GM12878 (cell line): Measurements from ENCODE around the gene PCDHGA1. TPM values are rescaled to one million over a fixed set of nuclear protein-coding genes. Genes with fewer than 3 reads are reported as not detected.

Experiments
- ATAC-seq: fragments of 200-7000 bp; cut with Tn5 transposase; 3 replicates; pipeline ENCODE4 v1.9.1; 2020; ENCODE audit warnings: mild to moderate bottlenecking, moderate library complexity
- BruUV-seq: library from RNA; stranded (reverse); fragments of 400-500 nt; replicated peaks from 2 replicates; lab custom pipeline; 2021; lab: Mats Ljungman, UMichigan
- CTCF ChIA-PET: fragments of 300-600 bp; sonication (Branson Sonifier 250); formaldehyde crosslinking; extraction: SDS; loops from one replicate; lab custom pipeline; 2021; ENCODE audit warnings: inconsistent platforms; lab: Yijun Ruan, JAX
- POLR2A ChIA-PET: fragments of 350-600 bp; formaldehyde crosslinking; extraction: SDS; loops from one replicate; lab custom pipeline; 2021; ENCODE audit warnings: inconsistent platforms; lab: Charles Lee
- RAD21 ChIA-PET: fragments of 300-600 bp; sonication (Branson Sonifier 250); formaldehyde crosslinking; loops from one replicate; lab custom pipeline; 2023; ENCODE audit warnings: antibody characterized with exemption; ENCODE audit not compliant: unreplicated experiment; lab: Charles Lee
- SMC1A ChIA-PET: fragments of 300-600 bp; sonication (Branson Sonifier 250); formaldehyde crosslinking; loops from one replicate; lab custom pipeline; 2023; ENCODE audit not compliant: unreplicated experiment, uncharacterized antibody; lab: Charles Lee
- DNase-seq: peaks from one replicate; pipeline ENCODE4 v3.0.0-alpha.2; 2011; ENCODE audit warnings: low read depth, low spot score
- FAIRE-seq: peaks from 3 replicates; lab custom pipeline; 2011; peaks lifted over from hg19 to GRCh38; lab: Jason Lieb, UNC
- H2AFZ ChIP-seq: 2 replicates; pipeline ENCODE4 v1.6.0; 2011; ENCODE audit warnings: low read depth, low read length, control low read depth; ENCODE audit not compliant: control insufficient read depth
- H3K27ac ChIP-seq: 2 replicates; pipeline ENCODE4 v1.5.1; 2011; ENCODE audit warnings: control low read depth; ENCODE audit not compliant: control insufficient read depth, insufficient read depth
- H3K27me3 ChIP-seq, 2 experiments: replicated peaks in 1 of 2; 2 replicates each; pipeline versions ENCODE4 v1.6.0 to v1.6.1; 2011; ENCODE audit warnings: low read length in 1 of 2; ENCODE audit not compliant: control insufficient read depth in 2 of 2, insufficient read depth in 2 of 2
- H3K36me3 ChIP-seq, 2 experiments: 2 replicates each; pipeline ENCODE4 v1.5.1; 2011; ENCODE audit warnings: low read length in 1 of 2; ENCODE audit not compliant: control insufficient read depth in 2 of 2, insufficient read depth in 2 of 2
- H3K4me1 ChIP-seq: 2 replicates; pipeline ENCODE4 v1.6.1; 2011; ENCODE audit warnings: mild to moderate bottlenecking, low read length, moderate library complexity, mixed read lengths; ENCODE audit not compliant: control insufficient read depth, insufficient read depth
- H3K4me2 ChIP-seq: 2 replicates; pipeline ENCODE4 v1.6.0; 2011; ENCODE audit warnings: control low read depth; ENCODE audit not compliant: control insufficient read depth, insufficient read depth
- H3K4me3 ChIP-seq: fragments of 200-600 bp; sonication (generic); 2 replicates; pipeline ENCODE4 v1.5.1; 2016
- H3K79me2 ChIP-seq: 2 replicates; pipeline ENCODE4 v1.6.0; 2011; ENCODE audit warnings: low read length; ENCODE audit not compliant: control insufficient read depth, insufficient read depth
- H3K9ac ChIP-seq: 2 replicates; pipeline ENCODE4 v1.8.0; 2011; ENCODE audit warnings: low read length, control low read depth, mixed read lengths; ENCODE audit not compliant: control insufficient read depth, insufficient read depth
- H3K9me3 ChIP-seq: replicated peaks from 3 replicates; pipeline ENCODE4 v1.5.1; 2011; ENCODE audit warnings: mild to moderate bottlenecking, low read length; ENCODE audit not compliant: control insufficient read depth, insufficient read depth
- H4K20me1 ChIP-seq: 2 replicates; pipeline ENCODE4 v1.6.0; 2011; ENCODE audit not compliant: control insufficient read depth, insufficient read depth
- ATF3 ChIP-seq: IDR thresholded peaks from 2 replicates; pipeline ENCODE4 v1.6.1; 2011; ENCODE audit warnings: low read depth, mild to moderate bottlenecking, low read length, moderate library complexity, borderline replicate concordance; ENCODE audit errors: extremely low read depth
- BMI1 ChIP-seq: fragments of 450-650 bp; IDR thresholded peaks from 2 replicates; pipeline ENCODE4 v1.6.1; 2016; ENCODE audit warnings: mild to moderate bottlenecking, moderate library complexity, borderline replicate concordance
- DPF2 ChIP-seq: fragments of 450-650 bp; IDR thresholded peaks from 2 replicates; pipeline ENCODE4 v1.6.1; 2017; ENCODE audit warnings: mild to moderate bottlenecking
- MEF2B ChIP-seq: fragments of 450-650 bp; IDR thresholded peaks from 2 replicates; pipeline ENCODE4 v1.6.1; 2018; ENCODE audit warnings: mild to moderate bottlenecking, moderate library complexity; ENCODE audit not compliant: partially characterized antibody, poor library complexity, severe bottlenecking
- NBN ChIP-seq: fragments of 450-650 bp; IDR thresholded peaks from 2 replicates; pipeline ENCODE4 v1.6.1; 2016
- NR2C1 ChIP-seq: fragments of 450-650 bp; IDR thresholded peaks from 2 replicates; pipeline ENCODE4 v1.6.1; 2017; ENCODE audit warnings: antibody characterized with exemption, mild to moderate bottlenecking, moderate library complexity
- RB1 ChIP-seq: fragments of 450-650 bp; formaldehyde crosslinking; IDR thresholded peaks from 2 replicates; pipeline ENCODE4 v1.6.1; 2017; ENCODE audit warnings: mild to moderate bottlenecking, borderline replicate concordance
- STAT1 ChIP-seq: fragments of 450-650 bp; conservative IDR thresholded peaks from 2 replicates; pipeline ENCODE4 v1.6.1; 2014; ENCODE audit warnings: antibody characterized with exemption, mild to moderate bottlenecking
- SUZ12 ChIP-seq: fragments of 200-600 bp; sonication (generic); IDR thresholded peaks from one replicate; pipeline ENCODE4 v1.6.1; 2018; ENCODE audit warnings: antibody characterized with exemption, mild to moderate bottlenecking; ENCODE audit not compliant: unreplicated experiment
- TCF7 ChIP-seq: IDR thresholded peaks from 2 replicates; pipeline ENCODE4 v1.6.1; 2014; ENCODE audit warnings: antibody characterized with exemption, borderline replicate concordance
- YBX1 ChIP-seq: fragments of 450-650 bp; IDR thresholded peaks from 2 replicates; pipeline ENCODE4 v1.6.1; 2016; ENCODE audit warnings: antibody characterized with exemption
- WGBS: methylation state at CpG from one replicate; pipeline ENCODE4 v1.1.6; 2016; ENCODE audit warnings: low lambda C conversion rate; ENCODE audit not compliant: insufficient replicate concordance, insufficient coverage; ENCODE audit errors: missing lambda C conversion rate; 5-methylcytosine and 5-hydroxymethylcytosine counted together
- in situ Hi-C: fragments of 300-500 bp; cut with MboI; formaldehyde crosslinking; loops from 9 replicates; pipeline ENCODE4 v1.14.3; 2018; ENCODE audit warnings: mixed read lengths
- intact Hi-C: fragments of 100-400 bp; cut with micrococcal nuclease; formaldehyde crosslinking; loops from one replicate; pipeline ENCODE4 v1.14.2; 2022; ENCODE audit not compliant: unreplicated experiment
- polyA plus RNA-seq, 11 experiments: library from polyadenylated mRNA; depleted of rRNA in 4 of 11; unstranded in 6 of 11; stranded (reverse) in 5 of 11; fragments of >200 nt; fragmentation: Nextera tagmentation in 4 of 11; fragmentation: Illumina TruSeq in 1 of 11; extraction: Ambion mirVana in 4 of 11; extraction: Trizol in 1 of 11; gene quantifications; 1 replicate in 1 of 11; 2 replicates in 10 of 11; pipeline versions ENCODE4 v1.2.1 to v1.2.3, GENCODE V29; 2011 to 2016; ENCODE audit warnings: inconsistent platforms in 2 of 11, missing spikeins in 2 of 11, low read depth in 1 of 11
- total RNA-seq, 4 experiments: library from RNA; depleted of rRNA in 3 of 4; stranded (reverse); fragments of >200 nt in 3 of 4; fragmentation: Illumina TruSeq in 1 of 4; extraction: Trizol in 1 of 4; gene quantifications; 2 replicates each; pipeline versions ENCODE4 v1.2.1 to v1.2.3, GENCODE V29; 2013 to 2021
- TF ChIP-seq, protein P1 (sequence below): fragments of 450-650 bp; IDR thresholded peaks from 2 replicates; pipeline ENCODE4 v1.6.1; 2014; ENCODE audit warnings: mild to moderate bottlenecking
- TF ChIP-seq, protein P2 (sequence below): fragments of 450-650 bp; IDR thresholded peaks from 2 replicates; pipeline ENCODE4 v1.6.1; 2017; ENCODE audit warnings: borderline replicate concordance

PCDHGA1 gene
- total and polyA plus RNA-seq, 10 of the 15 experiments (the other 5 are each of a cell fraction or from before 2014, with no cell fraction given): 0.02 to 0.51 (median 0.19) TPM; not detected in 3

DNA sequence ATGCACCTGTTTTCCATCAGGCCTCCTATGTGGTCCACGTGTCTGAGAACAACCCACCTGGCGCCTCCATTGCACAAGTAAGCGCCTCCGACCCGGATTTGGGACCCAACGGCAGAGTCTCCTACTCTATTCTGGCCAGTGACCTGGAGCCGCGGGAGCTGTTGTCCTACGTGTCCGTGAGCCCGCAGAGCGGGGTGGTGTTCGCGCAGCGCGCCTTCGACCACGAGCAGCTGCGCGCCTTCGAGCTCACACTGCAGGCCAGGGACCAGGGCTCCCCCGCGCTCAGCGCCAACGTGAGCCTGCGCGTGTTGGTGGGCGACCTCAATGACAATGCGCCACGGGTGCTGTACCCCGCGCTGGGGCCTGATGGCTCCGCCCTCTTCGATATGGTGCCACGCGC is 21.3 kb downstream of the PCDHGA1 start:
- H3K4me1 ChIP-seq: no peaks in the 10 kb centered on the region
- no peak overlapping the region for H3K9ac ChIP-seq
- H3K4me2 ChIP-seq: no peak overlapping the region
- BruUV-seq: no TSS peak
- ATAC-seq (no peak), FAIRE-seq (no peak), DNase-seq (no peak)
- no peak overlapping the region for H3K4me3 ChIP-seq
- H3K36me3 ChIP-seq: no peaks in the 10 kb centered on the region
- H4K20me1 ChIP-seq: no peaks in the 10 kb centered on the region
- TF ChIP-seq, protein P1, sequence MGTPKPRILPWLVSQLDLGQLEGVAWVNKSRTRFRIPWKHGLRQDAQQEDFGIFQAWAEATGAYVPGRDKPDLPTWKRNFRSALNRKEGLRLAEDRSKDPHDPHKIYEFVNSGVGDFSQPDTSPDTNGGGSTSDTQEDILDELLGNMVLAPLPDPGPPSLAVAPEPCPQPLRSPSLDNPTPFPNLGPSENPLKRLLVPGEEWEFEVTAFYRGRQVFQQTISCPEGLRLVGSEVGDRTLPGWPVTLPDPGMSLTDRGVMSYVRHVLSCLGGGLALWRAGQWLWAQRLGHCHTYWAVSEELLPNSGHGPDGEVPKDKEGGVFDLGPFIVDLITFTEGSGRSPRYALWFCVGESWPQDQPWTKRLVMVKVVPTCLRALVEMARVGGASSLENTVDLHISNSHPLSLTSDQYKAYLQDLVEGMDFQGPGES: no peak
- TF ChIP-seq RB1 (no peak), MEF2B (no peak), NR2C1 (no peak), TCF7 (no peak), ATF3 (no peak), BMI1 (no peak), YBX1 (no peak), STAT1 (no peak), DPF2 (no peak), NBN (no peak), SUZ12 (no peak)
- TF ChIP-seq, protein P2, sequence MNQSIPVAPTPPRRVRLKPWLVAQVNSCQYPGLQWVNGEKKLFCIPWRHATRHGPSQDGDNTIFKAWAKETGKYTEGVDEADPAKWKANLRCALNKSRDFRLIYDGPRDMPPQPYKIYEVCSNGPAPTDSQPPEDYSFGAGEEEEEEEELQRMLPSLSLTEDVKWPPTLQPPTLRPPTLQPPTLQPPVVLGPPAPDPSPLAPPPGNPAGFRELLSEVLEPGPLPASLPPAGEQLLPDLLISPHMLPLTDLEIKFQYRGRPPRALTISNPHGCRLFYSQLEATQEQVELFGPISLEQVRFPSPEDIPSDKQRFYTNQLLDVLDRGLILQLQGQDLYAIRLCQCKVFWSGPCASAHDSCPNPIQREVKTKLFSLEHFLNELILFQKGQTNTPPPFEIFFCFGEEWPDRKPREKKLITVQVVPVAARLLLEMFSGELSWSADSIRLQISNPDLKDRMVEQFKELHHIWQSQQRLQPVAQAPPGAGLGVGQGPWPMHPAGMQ: no peak
- intact Hi-C loops (no loop called here), in situ Hi-C loops (no loop called here)
- H3K79me2 ChIP-seq: no peaks in the 10 kb centered on the region
- H3K27me3 ChIP-seq: no peaks in the 10 kb centered on the region
- 82% methylated on average over 20 of the region's 36 CpGs for WGBS
- no peak overlapping the region for H3K27ac ChIP-seq
- RAD21 ChIA-PET: no interaction called here
- POLR2A ChIA-PET: no interaction called here
- H2AFZ ChIP-seq: no peak overlapping the region
- CTCF ChIA-PET: no interaction called here
- SMC1A ChIA-PET: no interaction called here
- no peaks in the 10 kb centered on the region; the same call in 1 of the 3 replicates for H3K9me3 ChIP-seq
